ENCODE results near the gene ANAPC5.
"Not testable (repeated sequence)": the region's sequence is repeated elsewhere in the genome, so short reads cannot be mapped to it uniquely, and the experiment has no call there.

The ANAPC5 gene

GRCh38 chr12:121283841-121284240 lies 68.4 kb downstream of the ANAPC5 start:
- no peak for DNase-seq

- no peak for DNase-seq
Observed at GRCh38 chr12:121283388-121283787, 68.8 kb downstream of the ANAPC5 start.

- not testable (repeated sequence) for DNase-seq
Observed at GRCh38 chr12:121282910-121283309, 69.3 kb downstream of the ANAPC5 start.

- DNase-seq, result no peak
Observed at GRCh38 chr12:121282072-121282742, 70.0 kb downstream of the ANAPC5 start.

GRCh38 chr12:121281116-121281515 lies 71.1 kb downstream of the ANAPC5 start:
- not testable (repeated sequence) for DNase-seq

GRCh38 chr12:121280531-121280930 lies 71.7 kb downstream of the ANAPC5 start:
- DNase-seq, result not testable (repeated sequence)

GRCh38 chr12:121279507-121279915 lies 72.7 kb downstream of the ANAPC5 start:
- DNase-seq, result no peak

- DNase-seq, result no peak
Observed at GRCh38 chr12:121279071-121279375, 73.2 kb downstream of the ANAPC5 start.

- no peak for DNase-seq
Observed at GRCh38 chr12:121278169-121279070, 73.8 kb downstream of the ANAPC5 start.

- DNase-seq, result no peak
Observed at GRCh38 chr12:121277374-121277759, 74.8 kb downstream of the ANAPC5 start.

GRCh38 chr12:121274036-121274763 lies 78.0 kb downstream of the ANAPC5 start:
- no peak for DNase-seq

- no peak for DNase-seq
Observed at GRCh38 chr12:121273364-121273896, 78.8 kb downstream of the ANAPC5 start.

GRCh38 chr12:121267822-121268221 lies 84.4 kb downstream of the ANAPC5 start:
- DNase-seq, result no peak

- DNase-seq, result no peak
Observed at GRCh38 chr12:121264951-121265515, 87.2 kb downstream of the ANAPC5 start.

- DNase-seq, result no peak
Observed at GRCh38 chr12:121264135-121264534, 88.1 kb downstream of the ANAPC5 start.

- DNase-seq, result no peak
Observed at GRCh38 chr12:121263206-121263935, 88.8 kb downstream of the ANAPC5 start.

GRCh38 chr12:121261398-121261797 lies 90.8 kb downstream of the ANAPC5 start:
- DNase-seq, result no peak

GRCh38 chr12:121260091-121260490 lies 92.1 kb downstream of the ANAPC5 start:
- DNase-seq, result no peak

- no peak for DNase-seq
Observed at GRCh38 chr12:121259074-121259473, 93.1 kb downstream of the ANAPC5 start.

All from effector CD8-positive, alpha-beta T cell (primary cell).